GM10248 (cell line): ENCODE data around the gene PTGER3.

Experiments used
- CTCF ChIA-PET: fragments of 300-600 bp; sonication (Branson Sonifier 250); formaldehyde crosslinking; extraction: SDS; loops from one replicate; lab custom pipeline; 2021; ENCODE audit warnings: antibody characterized with exemption; lab: Yijun Ruan, JAX
- POLR2A ChIA-PET: fragments of 350-650 bp; sonication (Branson Sonifier 250); formaldehyde crosslinking; extraction: SDS; loops from one replicate; lab custom pipeline; 2020; ENCODE audit warnings: antibody characterized with exemption; lab: Yijun Ruan, JAX
- DNase-seq: peaks from one replicate; pipeline ENCODE4 v3.0.0; 2012; ENCODE audit errors: extremely low spot score
- TF ChIP-seq, protein P1 (sequence below): IDR thresholded peaks from 2 replicates; pipeline ENCODE4 v1.5.1; 2012; ENCODE audit warnings: mild to moderate bottlenecking, low read depth; ENCODE audit errors: extremely low read depth, missing control alignments, control extremely low read depth

Gene PTGER3

DNA sequence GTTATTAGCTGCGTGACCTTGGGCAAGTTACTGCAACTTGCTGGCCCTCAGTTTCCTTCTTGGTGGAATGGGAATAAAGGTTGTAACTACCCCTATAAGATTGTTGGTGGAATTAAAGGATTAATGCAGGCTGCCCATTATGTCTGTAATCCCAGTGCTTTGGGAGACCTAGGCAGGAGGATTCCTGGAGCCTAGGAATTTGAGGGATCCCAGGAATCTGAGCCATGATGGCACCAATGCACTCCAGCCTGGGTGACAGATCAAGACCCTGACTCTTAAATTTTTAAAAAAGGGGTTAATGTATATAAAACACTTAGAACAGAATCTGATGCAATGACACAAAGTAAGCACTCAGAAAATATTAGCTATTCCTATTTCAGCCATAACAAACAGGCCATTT is 67.3 kb downstream of the PTGER3 start:
- ChIA-PET CTCF (interaction anchor here (0.9 kb wide), 1 partner anchor 17 kb away, joined by 3 read pairs; no protein-coding TSS in a partner anchor), POLR2A (no interaction called here)
- no peak for DNase-seq
- TF ChIP-seq, protein P1, sequence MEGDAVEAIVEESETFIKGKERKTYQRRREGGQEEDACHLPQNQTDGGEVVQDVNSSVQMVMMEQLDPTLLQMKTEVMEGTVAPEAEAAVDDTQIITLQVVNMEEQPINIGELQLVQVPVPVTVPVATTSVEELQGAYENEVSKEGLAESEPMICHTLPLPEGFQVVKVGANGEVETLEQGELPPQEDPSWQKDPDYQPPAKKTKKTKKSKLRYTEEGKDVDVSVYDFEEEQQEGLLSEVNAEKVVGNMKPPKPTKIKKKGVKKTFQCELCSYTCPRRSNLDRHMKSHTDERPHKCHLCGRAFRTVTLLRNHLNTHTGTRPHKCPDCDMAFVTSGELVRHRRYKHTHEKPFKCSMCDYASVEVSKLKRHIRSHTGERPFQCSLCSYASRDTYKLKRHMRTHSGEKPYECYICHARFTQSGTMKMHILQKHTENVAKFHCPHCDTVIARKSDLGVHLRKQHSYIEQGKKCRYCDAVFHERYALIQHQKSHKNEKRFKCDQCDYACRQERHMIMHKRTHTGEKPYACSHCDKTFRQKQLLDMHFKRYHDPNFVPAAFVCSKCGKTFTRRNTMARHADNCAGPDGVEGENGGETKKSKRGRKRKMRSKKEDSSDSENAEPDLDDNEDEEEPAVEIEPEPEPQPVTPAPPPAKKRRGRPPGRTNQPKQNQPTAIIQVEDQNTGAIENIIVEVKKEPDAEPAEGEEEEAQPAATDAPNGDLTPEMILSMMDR = no peak

DNA sequence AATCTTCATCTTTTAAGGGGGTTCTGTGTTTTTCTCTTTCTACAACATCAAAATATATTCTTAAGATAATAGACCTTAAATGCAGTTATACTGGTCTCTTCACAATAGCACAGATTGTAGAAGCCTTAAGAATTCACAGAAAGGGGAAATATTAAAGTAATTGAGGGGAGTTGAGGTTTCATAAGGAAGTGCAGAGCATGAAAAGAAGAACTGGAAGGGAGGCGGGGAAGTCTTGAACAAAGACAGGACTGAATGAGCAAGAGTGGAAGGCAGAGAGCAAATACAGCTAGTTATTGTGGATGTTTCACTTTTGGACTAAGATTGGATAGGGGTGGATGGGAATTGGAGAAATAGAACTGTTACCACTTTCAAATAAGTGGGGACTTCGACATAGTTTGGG is 67.7 kb downstream of the PTGER3 start:
- TF ChIP-seq, protein P1 = no peak
- DNase-seq = no peak
- ChIA-PET CTCF (interaction anchor here (0.9 kb wide), 1 partner anchor 18 kb away, joined by 3 read pairs; no protein-coding TSS in a partner anchor), POLR2A (no interaction called here)

DNA sequence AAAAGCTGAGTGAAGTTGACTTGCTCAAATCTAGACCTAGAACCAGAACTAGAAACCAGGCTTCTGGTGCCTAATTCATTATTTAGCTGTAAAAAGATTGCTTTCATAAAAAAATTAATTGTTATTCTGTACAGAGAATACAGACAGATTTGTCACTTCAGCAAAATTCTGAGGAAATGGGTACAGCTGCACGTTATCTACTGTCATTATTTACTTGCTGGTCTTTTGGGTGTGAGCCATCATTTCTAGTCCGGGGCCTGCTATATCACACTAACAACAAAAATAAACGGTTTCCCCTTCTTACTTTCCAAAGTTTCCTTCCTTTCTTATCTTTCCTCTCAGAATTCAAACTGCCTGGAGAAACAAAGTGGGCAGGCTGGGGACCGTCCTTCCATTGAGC is 68.3 kb downstream of the PTGER3 start:
- CTCF ChIA-PET = interaction anchor here (1.1 to 1.4 kb wide), 3 partner anchors 9 to 27 kb away, joined by 3 read pairs; no protein-coding TSS in a partner anchor
- POLR2A ChIA-PET = no interaction called here
- TF ChIP-seq, protein P1 = no peak
- no peak for DNase-seq

DNA sequence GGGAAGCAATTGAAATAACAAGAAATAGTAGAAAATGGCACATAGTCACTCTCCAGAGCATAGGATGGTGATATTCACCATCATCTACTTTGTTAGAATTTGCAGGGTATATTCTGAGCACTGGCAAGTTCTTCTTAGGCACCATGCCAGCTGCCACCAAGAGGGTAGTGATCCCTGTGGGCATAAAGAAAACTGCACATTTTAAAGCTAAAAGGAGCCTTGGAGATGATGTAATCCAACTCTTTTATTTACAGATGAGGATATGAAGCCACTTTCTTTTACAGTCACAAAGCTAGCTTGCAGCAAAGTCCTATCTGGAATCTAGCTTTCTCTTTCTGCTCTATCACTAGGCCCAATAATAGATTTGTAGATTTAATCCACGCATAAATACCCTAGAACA is 69.0 kb downstream of the PTGER3 start:
- CTCF ChIA-PET = interaction anchor here (1.1 to 1.4 kb wide), 3 partner anchors 8 to 27 kb away, joined by 3 read pairs; no protein-coding TSS in a partner anchor
- TF ChIP-seq, protein P1 = no peak
- POLR2A ChIA-PET = no interaction called here
- DNase-seq = no peak

DNA sequence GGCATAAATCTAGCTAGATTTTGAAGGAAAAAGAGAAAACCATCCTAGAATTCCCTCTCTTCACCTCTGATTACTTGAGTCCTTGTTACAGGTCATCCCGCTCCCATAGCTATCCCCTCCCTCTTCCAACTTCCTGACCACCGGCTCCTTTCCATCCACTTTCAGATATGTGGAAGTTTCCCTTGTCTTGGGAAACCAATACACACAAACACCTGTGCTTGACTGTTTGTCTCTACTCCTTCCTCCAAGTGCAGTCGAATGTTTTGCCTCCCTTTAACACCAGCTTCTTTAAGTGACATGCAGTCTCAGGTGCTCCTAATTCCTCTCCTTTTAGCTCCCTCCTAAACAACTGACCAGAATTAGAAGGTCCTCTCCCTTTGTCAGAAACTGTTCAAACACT is 70.0 kb downstream of the PTGER3 start:
- TF ChIP-seq, protein P1 = no peak
- ChIA-PET POLR2A (no interaction called here), CTCF (interaction anchor here (0.9 to 2.4 kb wide), 2 partner anchors 12 to 14 kb away, joined by 3 to 8 read pairs; no protein-coding TSS in a partner anchor)
- DNase-seq = no peak

DNA sequence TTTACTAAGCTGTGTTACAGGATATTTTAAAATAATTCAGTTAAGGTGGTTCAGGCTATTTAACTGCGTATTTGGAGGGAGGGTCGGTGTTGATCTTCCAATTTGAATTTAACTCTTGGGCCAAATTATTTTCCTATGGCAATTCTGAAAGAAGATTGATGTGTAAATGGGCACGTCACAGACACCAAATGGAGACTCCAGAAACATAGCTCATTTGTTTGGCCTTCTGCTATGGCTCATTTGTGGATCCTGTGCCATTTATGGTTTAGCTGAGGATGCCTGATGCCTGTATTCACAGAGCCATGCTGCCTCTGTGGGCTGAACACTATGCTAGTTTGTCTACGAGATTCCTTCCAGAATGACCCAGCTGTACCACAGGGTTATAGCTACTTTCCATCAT is 70.6 kb downstream of the PTGER3 start:
- ChIA-PET CTCF (interaction anchor here (0.9 to 2.4 kb wide), 2 partner anchors 11 to 15 kb away, joined by 3 to 8 read pairs; no protein-coding TSS in a partner anchor), POLR2A (no interaction called here)
- DNase-seq = no peak
- TF ChIP-seq, protein P1 = no peak
